ENCODE measurements around the gene GLRX5.
A peak's percentile ranks its signal among the peaks of the same experiment; 100 is the strongest.
"Not testable (repeated sequence)": the region's sequence is repeated elsewhere in the genome, so short reads cannot be mapped to it uniquely, and the experiment has no call there.

The GLRX5 gene

DNA sequence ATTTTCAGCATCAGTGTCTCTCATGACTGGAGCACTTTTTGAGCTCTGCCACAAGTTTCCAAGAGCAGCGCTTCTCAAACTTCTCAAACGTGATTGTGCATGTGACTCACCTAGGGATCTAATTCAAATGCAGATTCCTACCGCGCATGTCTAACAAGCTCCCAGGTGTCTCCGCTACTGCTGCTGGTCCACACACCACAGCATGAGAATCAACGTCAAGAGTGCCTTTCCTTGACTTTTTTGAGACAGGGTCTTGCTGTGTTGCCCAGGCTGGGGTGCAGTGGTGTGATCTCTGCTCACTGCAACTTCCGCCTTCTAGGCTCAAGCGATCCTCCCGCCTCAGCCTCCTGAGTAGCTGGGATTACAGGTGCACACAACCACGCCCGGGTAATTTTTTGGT, 22.4 kb downstream of the GLRX5 start:
- no peak for DNase-seq (ENCODE audit: low spot score)

- DNase-seq (ENCODE audit: low spot score), result no peak
Measured at GRCh38 chr14:95557832-95558231, 23.0 kb downstream of the GLRX5 start.

GRCh38 chr14:95559203-95559602, 24.4 kb downstream of the GLRX5 start:
- DNase-seq (ENCODE audit: low spot score), result no peak

DNA sequence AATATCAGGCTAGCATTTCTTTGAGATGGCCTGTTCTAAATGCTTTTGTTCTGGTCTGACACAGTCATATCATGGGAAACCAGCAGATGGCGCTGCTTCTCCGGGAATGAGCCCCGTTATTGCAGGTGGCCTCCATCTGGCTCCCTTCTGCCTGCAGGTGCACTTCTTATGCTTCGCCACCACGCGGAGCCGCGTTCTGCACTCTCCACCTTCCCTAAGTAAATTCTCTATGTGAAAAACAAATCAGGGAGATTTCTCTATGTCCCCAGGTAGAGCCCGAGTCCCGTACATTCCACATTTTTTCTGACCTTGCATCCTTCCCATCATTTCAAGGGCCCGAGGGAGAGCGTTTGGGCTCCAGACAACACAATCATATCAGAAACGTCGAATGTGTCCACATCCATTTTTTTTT, 26.2 kb downstream of the GLRX5 start:
- DNase-seq (ENCODE audit: low spot score), result peak; percentile 72

DNA sequence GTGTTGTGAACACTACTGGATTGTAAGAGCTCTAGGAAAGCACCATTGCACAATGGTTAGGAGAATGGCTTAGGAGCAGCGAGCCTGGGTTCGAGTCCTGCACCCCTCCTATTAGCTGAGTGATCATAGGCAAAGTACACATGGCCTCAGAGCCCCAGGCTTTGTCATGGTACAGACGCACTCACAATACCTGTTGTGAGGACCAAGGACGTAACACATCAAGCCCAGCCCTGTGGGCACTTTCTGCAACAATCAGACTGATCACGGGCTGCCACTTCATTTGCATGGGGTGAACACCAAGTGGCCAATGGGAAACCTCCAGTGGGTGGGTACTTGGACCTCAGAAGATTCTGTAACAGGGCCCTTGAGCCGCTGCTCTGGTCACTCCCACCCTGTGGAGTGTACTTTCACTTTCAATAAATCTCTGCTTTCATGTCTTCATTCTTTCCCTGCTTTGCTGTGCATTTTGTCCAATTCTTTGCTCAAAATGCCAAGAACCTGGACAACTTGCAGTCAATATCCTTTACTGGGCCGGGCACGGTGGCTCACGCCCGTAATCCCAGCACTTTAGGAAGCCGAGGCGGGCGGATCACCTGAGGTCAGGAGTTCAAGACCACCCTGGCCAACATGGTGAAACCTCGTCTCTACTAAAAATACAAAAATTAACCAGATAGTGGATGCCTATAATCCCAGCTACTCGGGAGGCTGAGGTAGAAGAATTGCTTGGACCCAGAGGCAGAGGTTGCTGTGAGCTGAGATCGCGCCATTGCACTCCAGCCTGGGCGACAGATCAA, 28.2 kb downstream of the GLRX5 start:
- no peak for DNase-seq (ENCODE audit: low spot score)

DNA sequence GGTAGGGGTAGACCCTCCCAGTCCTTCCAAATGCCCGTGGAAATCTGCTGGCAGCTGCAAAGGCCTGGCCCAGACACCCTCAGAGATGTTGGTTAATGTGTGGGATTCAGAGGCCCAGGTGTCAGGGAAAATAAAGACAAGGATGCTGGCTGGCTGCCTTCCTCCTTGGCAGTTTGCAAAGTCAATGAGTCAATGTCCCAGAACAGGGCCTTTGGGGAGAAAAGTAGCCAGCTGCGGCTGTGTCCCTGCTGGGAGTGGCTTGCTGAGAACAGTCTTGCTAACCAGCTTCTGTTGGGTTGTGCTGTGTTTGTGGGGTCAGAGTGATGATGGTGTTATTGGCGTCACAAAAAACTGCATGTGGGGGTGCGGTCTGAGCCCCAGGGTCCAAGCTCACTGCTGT, 29.2 kb downstream of the GLRX5 start:
- DNase-seq (ENCODE audit: low spot score), result no peak

- no peak for DNase-seq (ENCODE audit: low spot score)
Measured at GRCh38 chr14:95569440-95569839, 34.6 kb downstream of the GLRX5 start.

- DNase-seq (ENCODE audit: low spot score), result no peak
Measured at GRCh38 chr14:95573313-95573712, 38.5 kb downstream of the GLRX5 start.

DNA sequence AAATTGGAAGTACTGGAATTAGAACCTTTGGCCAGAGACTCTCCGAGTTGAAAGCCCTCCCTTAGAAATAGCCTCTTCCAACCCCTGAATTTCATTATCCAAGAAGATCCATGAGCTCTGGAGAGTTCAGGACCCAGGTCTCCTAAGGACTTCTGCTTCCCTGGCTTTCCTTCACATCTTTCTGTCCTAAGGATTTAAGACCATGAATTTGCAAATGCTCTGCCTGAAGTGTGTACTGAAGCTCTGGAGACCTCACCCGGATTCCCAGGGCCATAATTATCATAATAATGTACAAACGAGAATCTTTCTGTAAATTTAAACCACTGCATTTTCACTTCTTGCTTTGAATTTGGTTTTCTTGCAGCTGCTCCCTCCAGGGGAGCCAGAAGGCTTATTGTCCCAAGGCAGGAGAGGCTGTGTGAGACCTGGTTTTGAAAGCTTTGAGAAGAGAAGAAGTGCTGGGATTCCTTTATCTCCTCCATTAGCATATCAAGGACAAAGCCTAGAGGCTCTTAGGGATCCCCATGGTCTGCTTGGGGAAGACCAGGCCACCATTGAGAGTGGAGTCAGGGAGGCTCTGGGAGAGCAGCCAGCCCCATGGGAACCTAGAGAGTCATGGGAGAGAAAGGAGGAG, 41.1 kb downstream of the GLRX5 start:
- no peak for DNase-seq (ENCODE audit: low spot score)

GRCh38 chr14:95577067-95577800, 42.4 kb downstream of the GLRX5 start:
- no peak for DNase-seq (ENCODE audit: low spot score)

GRCh38 chr14:95577870-95578269, 43.0 kb downstream of the GLRX5 start:
- DNase-seq (ENCODE audit: low spot score), result no peak

- DNase-seq (ENCODE audit: low spot score), result not testable (repeated sequence)
Measured at GRCh38 chr14:95583836-95584617, 49.2 kb downstream of the GLRX5 start.

DNA sequence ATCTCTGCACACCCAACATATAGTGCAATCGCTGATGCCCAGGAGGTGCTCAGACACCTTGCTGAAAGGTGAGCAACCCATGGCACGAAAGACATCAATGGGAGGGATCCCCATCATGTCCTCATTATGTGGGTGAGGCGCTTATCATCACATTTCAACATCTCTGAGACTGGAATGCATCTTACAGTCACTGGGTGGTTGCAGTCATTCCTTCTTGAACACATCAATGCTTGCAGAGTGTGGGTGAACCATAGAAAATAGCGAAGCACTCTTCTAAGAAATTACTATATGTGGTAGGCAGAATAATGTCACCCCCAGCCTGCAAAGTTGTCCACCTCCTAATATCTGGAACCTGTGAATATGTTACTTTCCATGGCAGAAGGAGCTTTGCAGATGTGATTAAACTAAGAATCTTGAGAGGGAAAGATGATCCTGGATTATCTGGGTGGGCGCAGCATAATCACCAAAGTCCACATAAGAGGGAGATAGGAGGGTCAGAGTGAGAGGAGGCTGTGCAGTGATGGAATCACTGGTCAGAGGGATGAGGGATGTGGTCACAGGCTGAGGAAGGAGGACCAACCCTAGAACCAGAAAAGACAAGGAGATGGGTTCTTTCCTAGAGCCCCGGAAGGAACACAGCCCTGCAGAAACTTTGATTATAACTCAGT, 51.2 kb downstream of the GLRX5 start:
- DNase-seq (ENCODE audit: low spot score), result no peak

GRCh38 chr14:95591182-95591581, 56.3 kb downstream of the GLRX5 start:
- DNase-seq (ENCODE audit: low spot score), result not testable (repeated sequence)

Measured in pons (tissue), 1 donor.